ENCODE data around the gene EXOC6B. TPM values are rescaled to one million over a fixed set of nuclear protein-coding genes. Genes with fewer than 3 reads are reported as not detected.

The EXOC6B gene
- total RNA-seq, 1 experiment from 2014 or later, result 40.1 TPM

DNA sequence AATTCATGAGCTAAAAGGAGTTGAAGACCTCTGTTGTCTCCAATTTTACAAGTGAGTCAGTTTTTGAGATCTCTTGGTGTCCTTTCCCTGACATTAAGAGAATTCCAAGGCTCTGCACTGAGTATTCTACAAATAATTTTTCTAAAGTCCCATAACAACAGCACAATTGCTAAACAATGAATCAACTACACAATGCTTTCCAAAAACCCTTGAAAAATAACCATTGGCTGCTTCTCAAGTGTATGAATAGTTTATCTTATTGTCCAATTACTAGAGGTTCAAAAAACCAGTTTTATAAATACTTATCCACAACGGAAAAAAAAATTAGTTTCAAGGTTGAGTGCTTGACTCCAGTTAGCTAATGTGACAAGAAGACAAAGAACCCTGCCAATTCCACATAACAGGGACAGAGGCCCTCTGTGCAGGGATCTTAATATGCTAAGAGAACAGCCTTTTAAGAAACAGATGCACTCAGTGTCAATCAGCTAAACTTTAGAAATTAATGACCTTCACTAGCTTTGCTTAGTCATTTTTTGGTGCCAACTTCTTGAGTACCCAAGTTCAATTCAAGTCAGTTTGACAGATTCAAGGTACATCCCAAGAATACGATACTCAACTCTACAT is 411.6 kb downstream of the EXOC6B start:
- Histone ChIP-seq H2BK12ac (ENCODE audit: insufficient read length, low read depth, low read length) (no peak overlapping the region), H2AFZ (ENCODE audit: low read length) (no peak overlapping the region), H2BK5ac (ENCODE audit: insufficient read length, low read length) (no peak overlapping the region), H2BK120ac (ENCODE audit: low read depth, low read length, poor library complexity, severe bottlenecking) (no peak overlapping the region), H3K4ac (ENCODE audit: low read depth, low read length) (no peak overlapping the region), H2BK20ac (ENCODE audit: low read depth, low read length, poor library complexity, severe bottlenecking) (no peak overlapping the region), H3K4me2 (ENCODE audit: insufficient read depth, insufficient read length, low read length) (no peak overlapping the region), H3K18ac (ENCODE audit: insufficient read length, low read depth, low read length) (no peak overlapping the region), H3K27me3 (ENCODE audit: insufficient read depth, low read length) (no peaks in the 10 kb centered on the region), H4K5ac (ENCODE audit: insufficient read length, low read depth, low read length) (no peak overlapping the region), H3K56ac (ENCODE audit: insufficient read length, low read depth, low read length) (no peak overlapping the region), H3K23ac (ENCODE audit: insufficient read length, low read depth, low read length) (no peak overlapping the region), H3T11ph (ENCODE audit: low read length) (no peak overlapping the region), H2BK15ac (ENCODE audit: low read depth, low read length) (no peak overlapping the region), H3K23me2 (ENCODE audit: insufficient read length, low read depth, low read length, poor library complexity, severe bottlenecking) (no peaks in the 10 kb centered on the region), H3K27ac (ENCODE audit: insufficient read length, low read depth, low read length) (no peak overlapping the region), H3K9me3 (ENCODE audit: control insufficient read depth, low read depth, low read length) (no peaks in the 10 kb centered on the region), H2AK5ac (ENCODE audit: insufficient read length, low read length) (no peak overlapping the region), H3K14ac (ENCODE audit: insufficient read depth, low read length) (no peak overlapping the region), H3K79me2 (ENCODE audit: insufficient read depth, low read length) (no peaks in the 10 kb centered on the region), H4K20me1 (ENCODE audit: control insufficient read depth, insufficient read depth, insufficient read length) (no peaks in the 10 kb centered on the region), H3K79me1 (ENCODE audit: insufficient read depth, low read depth, low read length, poor library complexity, severe bottlenecking) (no peaks in the 10 kb centered on the region), H4K91ac (ENCODE audit: insufficient read length, low read depth, low read length) (no peak overlapping the region), H3K9ac (ENCODE audit: extremely low read depth, insufficient read length, low read length) (no peak overlapping the region), H4K8ac (replicated peaks; ENCODE audit: insufficient read length, low read depth, low read length) (no peak overlapping the region), H3K4me1 (ENCODE audit: insufficient read depth, low read length) (no peaks in the 10 kb centered on the region)
- no peak for TF ChIP-seq CTCF (conservative IDR thresholded peaks at IDR 0.05)
- peaks cover 0 to 2% of the 10 kb centered on the region in 2 experiments; a peak in 1 of 5 replicates for H3K9me3 Mint-ChIP-seq
- no CpG with 5 or more reads among the region's 2 CpGs for WGBS (ENCODE audit: extremely low coverage, insufficient read length, low lambda C conversion rate)
- H3K27ac Mint-ChIP-seq, result no peak overlapping the region
- H3K4me3 Mint-ChIP-seq, result no peak overlapping the region
- no peaks in the 10 kb centered on the region for H3K27me3 Mint-ChIP-seq (ENCODE audit: low read depth)
- H3K36me3 Mint-ChIP-seq (ENCODE audit: insufficient read depth in 1 of 3, low read depth in 3 of 3), result peaks cover 0 to 3% (median 2%) of the 10 kb centered on the region in 3 experiments; a peak in 1 of 7 replicates
- H3K4me1 Mint-ChIP-seq, result no peaks in the 10 kb centered on the region; a peak in 1 of 4 replicates
- DNase-seq, result no peak
